Measurements from ENCODE around the gene FILIP1.

- TF ChIP-seq, protein P1, sequence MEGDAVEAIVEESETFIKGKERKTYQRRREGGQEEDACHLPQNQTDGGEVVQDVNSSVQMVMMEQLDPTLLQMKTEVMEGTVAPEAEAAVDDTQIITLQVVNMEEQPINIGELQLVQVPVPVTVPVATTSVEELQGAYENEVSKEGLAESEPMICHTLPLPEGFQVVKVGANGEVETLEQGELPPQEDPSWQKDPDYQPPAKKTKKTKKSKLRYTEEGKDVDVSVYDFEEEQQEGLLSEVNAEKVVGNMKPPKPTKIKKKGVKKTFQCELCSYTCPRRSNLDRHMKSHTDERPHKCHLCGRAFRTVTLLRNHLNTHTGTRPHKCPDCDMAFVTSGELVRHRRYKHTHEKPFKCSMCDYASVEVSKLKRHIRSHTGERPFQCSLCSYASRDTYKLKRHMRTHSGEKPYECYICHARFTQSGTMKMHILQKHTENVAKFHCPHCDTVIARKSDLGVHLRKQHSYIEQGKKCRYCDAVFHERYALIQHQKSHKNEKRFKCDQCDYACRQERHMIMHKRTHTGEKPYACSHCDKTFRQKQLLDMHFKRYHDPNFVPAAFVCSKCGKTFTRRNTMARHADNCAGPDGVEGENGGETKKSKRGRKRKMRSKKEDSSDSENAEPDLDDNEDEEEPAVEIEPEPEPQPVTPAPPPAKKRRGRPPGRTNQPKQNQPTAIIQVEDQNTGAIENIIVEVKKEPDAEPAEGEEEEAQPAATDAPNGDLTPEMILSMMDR (IDR thresholded peaks at IDR 0.05 in 4 of 5, conservative IDR thresholded peaks at IDR 0.05 in 1 of 5) = no peak
- TF ChIP-seq POLR2A (IDR thresholded peaks at IDR 0.05) = no peak
Measured at GRCh38 chr6:75386050-75386770, 107.4 kb downstream of the FILIP1 start.
